HepG2 (cell line): ENCODE results near the gene CACNA1G. TPM values are rescaled to one million over a fixed set of nuclear protein-coding genes. Genes with fewer than 3 reads are reported as not detected.

Experiments used
- ATAC-seq: fragments of 200-7000 bp; cut with Tn5 transposase; 3 replicates; pipeline ENCODE4 v1.9.1; 2020; ENCODE audit warnings: mild to moderate bottlenecking, moderate library complexity
- BruUV-seq: library from RNA; stranded (reverse); fragments of 400-500 nt; replicated peaks from 2 replicates; lab custom pipeline; 2021; lab: Mats Ljungman, UMichigan
- CTCF ChIA-PET: fragments of 300-600 bp; formaldehyde crosslinking; extraction: SDS; loops from one replicate; lab custom pipeline; 2021; ENCODE audit warnings: low total read pairs, inconsistent platforms, low intra/inter-chr PET ratio; lab: Yijun Ruan, JAX
- POLR2A ChIA-PET: fragments of 350-600 bp; sonication (Branson Sonifier 250); formaldehyde crosslinking; loops from one replicate; lab custom pipeline; 2020; ENCODE audit warnings: antibody characterized with exemption, inconsistent platforms; lab: Yijun Ruan, JAX
- DNase-seq: peaks from one replicate; pipeline ENCODE4 v3.0.0-alpha.2; 2015; ENCODE audit warnings: low spot score
- FAIRE-seq: peaks from 3 replicates; lab custom pipeline; 2011; peaks lifted over from hg19 to GRCh38; lab: Jason Lieb, UNC
- H2AFZ ChIP-seq: one replicate; pipeline ENCODE4 v1.6.1; 2011; ENCODE audit warnings: low read length, inconsistent platforms
- H3K27ac ChIP-seq: fragments of 300-600 bp; 3 replicates; pipeline ENCODE4 v1.8.0; 2011; ENCODE audit warnings: mixed run types, mild to moderate bottlenecking, mixed read lengths, low read length, inconsistent platforms; ENCODE audit not compliant: insufficient read depth; ENCODE audit errors: extremely low read length
- H3K27me3 ChIP-seq, 2 experiments: fragments of 200-600 bp in 1 of 2; 2 replicates in 1 of 2; 3 replicates in 1 of 2; pipeline versions ENCODE4 v1.6.0 to v1.8.0; 2011; ENCODE audit warnings: low read length in 2 of 2, mild to moderate bottlenecking in 2 of 2, moderate library complexity in 2 of 2, inconsistent platforms in 1 of 2; ENCODE audit not compliant: insufficient read depth in 2 of 2, control insufficient read depth in 1 of 2
- H3K36me3 ChIP-seq, 2 experiments: fragments of 200-600 bp in 1 of 2; replicated peaks in 1 of 2; 2 replicates in 1 of 2; 3 replicates in 1 of 2; pipeline versions ENCODE4 v1.5.1 to v1.8.0; 2011; ENCODE audit warnings: low read length in 2 of 2, inconsistent platforms in 1 of 2; ENCODE audit not compliant: insufficient read depth in 2 of 2, control insufficient read depth in 1 of 2
- H3K4me1 ChIP-seq: 2 replicates; pipeline ENCODE4 v1.5.1; 2012; ENCODE audit warnings: low read length, inconsistent platforms; ENCODE audit not compliant: insufficient read depth
- H3K4me2 ChIP-seq: 2 replicates; pipeline ENCODE4 v1.6.0; 2011; ENCODE audit warnings: low read depth, low read length, inconsistent platforms
- H3K4me3 ChIP-seq, 3 experiments: fragments of 200-600 bp in 1 of 3; sonication (generic), shearing (Covaris generic) in 1 of 3; replicated peaks in 1 of 3; 2 replicates each; pipeline ENCODE4 v1.5.1; 2011 to 2016; ENCODE audit warnings: low read length in 3 of 3, inconsistent platforms in 2 of 3, low read depth in 2 of 3, mild to moderate bottlenecking in 2 of 3, control low read depth in 1 of 3, mixed read lengths in 1 of 3; ENCODE audit not compliant: insufficient read depth in 1 of 3
- H3K79me2 ChIP-seq: one replicate; pipeline ENCODE4 v1.6.1; 2011; ENCODE audit warnings: low read length, inconsistent platforms; ENCODE audit not compliant: insufficient read depth
- H3K9ac ChIP-seq: 2 replicates; pipeline ENCODE4 v1.6.0; 2011; ENCODE audit warnings: mild to moderate bottlenecking, low read depth, low read length, inconsistent platforms; ENCODE audit not compliant: insufficient read depth
- H3K9me3 ChIP-seq: 2 replicates; pipeline ENCODE4 v1.5.1; 2012; ENCODE audit warnings: mild to moderate bottlenecking, low read length
- H4K20me1 ChIP-seq: 2 replicates; pipeline ENCODE4 v1.6.0; 2011; ENCODE audit warnings: inconsistent platforms, mild to moderate bottlenecking, low read length, moderate library complexity; ENCODE audit not compliant: insufficient read depth
- AGO2 ChIP-seq: fragments of 200-400 bp; formaldehyde crosslinking; optimal IDR thresholded peaks from 2 replicates; pipeline ENCODE3; 2017; ENCODE audit warnings: mild to moderate bottlenecking, low read depth, low read length, moderate library complexity
- ARNTL ChIP-seq: sonication (generic); formaldehyde crosslinking; IDR thresholded peaks from 2 replicates; pipeline ENCODE4 v1.4.0; 2020; ENCODE audit warnings: mild to moderate bottlenecking, missing genetic modification reagents
- CBX1 ChIP-seq: IDR thresholded peaks from one replicate; pipeline ENCODE4 v1.6.1; 2016; ENCODE audit warnings: antibody characterized with exemption, low read depth
- CBX5 ChIP-seq: sonication (generic); formaldehyde crosslinking; IDR thresholded peaks from 2 replicates; pipeline ENCODE4 v1.4.0; 2020; ENCODE audit warnings: missing genetic modification reagents, borderline replicate concordance
- KDM6A ChIP-seq: IDR thresholded peaks from 2 replicates; pipeline ENCODE4 v1.6.1; 2016; ENCODE audit warnings: low read depth
- MAF1 ChIP-seq: sonication (generic); formaldehyde crosslinking; IDR thresholded peaks from 2 replicates; pipeline ENCODE4 v1.5.0; 2020; ENCODE audit warnings: missing genetic modification reagents, borderline replicate concordance
- NCOA5 ChIP-seq: sonication (generic); formaldehyde crosslinking; IDR thresholded peaks from 2 replicates; pipeline ENCODE4 v1.4.0; 2020; ENCODE audit warnings: missing genetic modification reagents
- NKX3-1 ChIP-seq: sonication (generic); formaldehyde crosslinking; IDR thresholded peaks from 2 replicates; pipeline ENCODE4 v1.5.0; 2020; ENCODE audit warnings: missing genetic modification reagents
- RBFOX2 ChIP-seq: fragments of 200-400 bp; formaldehyde crosslinking; IDR thresholded peaks from 2 replicates; pipeline ENCODE4 v1.6.1; 2017; ENCODE audit warnings: low read depth, mild to moderate bottlenecking, low read length
- TERF1 ChIP-seq: sonication (generic); formaldehyde crosslinking; IDR thresholded peaks from 2 replicates; pipeline ENCODE4 v1.8.0; 2022; ENCODE audit warnings: mild to moderate bottlenecking, missing genetic modification reagents, moderate library complexity
- ZFP90 ChIP-seq: sonication (generic); formaldehyde crosslinking; IDR thresholded peaks from 2 replicates; pipeline ENCODE4 v1.8.0; 2022; ENCODE audit warnings: missing genetic modification reagents, mild to moderate bottlenecking, inconsistent platforms, borderline replicate concordance
- ZNF160 ChIP-seq: sonication (generic); formaldehyde crosslinking; IDR thresholded peaks from 2 replicates; pipeline ENCODE4 v1.8.0; 2022; ENCODE audit warnings: mild to moderate bottlenecking, inconsistent platforms, missing genetic modification reagents
- WGBS: methylation state at CpG from one replicate; pipeline ENCODE4 v1.1.6; 2017; ENCODE audit warnings: low lambda C conversion rate; 5-methylcytosine and 5-hydroxymethylcytosine counted together
- in situ Hi-C: cut with HindIII; loops from 2 replicates; pipeline ENCODE4 v1.10.0; 2017; ENCODE audit warnings: low pct_unique_long_range_greater_than_20kb; ENCODE audit not compliant: extremely low pct_ligation_motif_present
- intact Hi-C: fragments of 100-400 bp; cut with micrococcal nuclease; formaldehyde crosslinking; loops from one replicate; pipeline ENCODE4 v1.10.0; 2022; ENCODE audit not compliant: unreplicated experiment
- polyA plus RNA-seq, 8 experiments: library from polyadenylated mRNA; depleted of rRNA in 3 of 8; stranded (reverse) in 7 of 8; unstranded in 1 of 8; fragments of >200 nt; fragmentation: Illumina TruSeq in 4 of 8; extraction: Trizol in 4 of 8; gene quantifications; 2 replicates each; pipeline versions ENCODE4 v1.2.1 to v1.2.3, GENCODE V29; 2011 to 2016; ENCODE audit warnings: low read depth in 4 of 8, missing spikeins in 1 of 8, mixed read lengths in 1 of 8; ENCODE audit not compliant: insufficient read depth in 1 of 8
- total RNA-seq, 5 experiments: library from RNA; depleted of rRNA; stranded (reverse); fragments of >200 nt; fragmentation: Illumina TruSeq; extraction: Trizol; gene quantifications; 2 replicates each; pipeline ENCODE4 v1.2.3, GENCODE V29; 2016; ENCODE audit warnings: low read depth in 1 of 5
- TF ChIP-seq, protein P1 (sequence below): sonication (generic); formaldehyde crosslinking; conservative IDR thresholded peaks from 2 replicates; pipeline ENCODE4 v1.5.0; 2020; ENCODE audit warnings: missing genetic modification reagents
- TF ChIP-seq, protein P2 (sequence below): sonication (generic); formaldehyde crosslinking; IDR thresholded peaks from 2 replicates; pipeline ENCODE4 v1.4.0; 2020; ENCODE audit warnings: missing genetic modification reagents
- TF ChIP-seq, protein P3 (sequence below): sonication (generic); formaldehyde crosslinking; IDR thresholded peaks from 2 replicates; pipeline ENCODE4 v1.4.0; 2020; ENCODE audit warnings: missing genetic modification reagents
- TF ChIP-seq, protein P4 (sequence below): sonication (generic); formaldehyde crosslinking; IDR thresholded peaks from 2 replicates; pipeline ENCODE4 v1.4.0; 2020; ENCODE audit warnings: missing genetic modification reagents

The CACNA1G gene
- total and polyA plus RNA-seq, 2 of the 13 experiments (the other 11 are each of a cell fraction or from before 2014, with no cell fraction given) = 0.02 TPM; not detected in 1

DNA sequence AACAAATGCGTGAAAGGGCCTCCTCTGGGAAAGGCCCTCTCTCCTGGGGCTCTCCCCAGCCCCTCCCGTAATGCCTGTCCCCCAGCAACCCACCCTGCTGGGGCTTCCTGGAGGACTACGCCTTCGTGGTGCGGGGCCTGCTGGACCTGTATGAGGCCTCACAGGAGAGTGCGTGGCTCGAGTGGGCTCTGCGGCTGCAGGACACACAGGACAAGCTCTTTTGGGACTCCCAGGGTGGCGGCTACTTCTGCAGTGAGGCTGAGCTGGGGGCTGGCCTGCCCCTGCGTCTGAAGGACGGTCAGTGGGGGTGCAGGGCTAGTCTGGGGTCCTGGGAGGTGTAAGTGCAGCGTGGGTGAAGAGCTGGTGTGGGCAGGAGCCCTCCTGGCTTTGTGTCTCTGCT is 8.6 kb upstream of the CACNA1G start:
- no TSS peak for BruUV-seq
- TF ChIP-seq, protein P1, sequence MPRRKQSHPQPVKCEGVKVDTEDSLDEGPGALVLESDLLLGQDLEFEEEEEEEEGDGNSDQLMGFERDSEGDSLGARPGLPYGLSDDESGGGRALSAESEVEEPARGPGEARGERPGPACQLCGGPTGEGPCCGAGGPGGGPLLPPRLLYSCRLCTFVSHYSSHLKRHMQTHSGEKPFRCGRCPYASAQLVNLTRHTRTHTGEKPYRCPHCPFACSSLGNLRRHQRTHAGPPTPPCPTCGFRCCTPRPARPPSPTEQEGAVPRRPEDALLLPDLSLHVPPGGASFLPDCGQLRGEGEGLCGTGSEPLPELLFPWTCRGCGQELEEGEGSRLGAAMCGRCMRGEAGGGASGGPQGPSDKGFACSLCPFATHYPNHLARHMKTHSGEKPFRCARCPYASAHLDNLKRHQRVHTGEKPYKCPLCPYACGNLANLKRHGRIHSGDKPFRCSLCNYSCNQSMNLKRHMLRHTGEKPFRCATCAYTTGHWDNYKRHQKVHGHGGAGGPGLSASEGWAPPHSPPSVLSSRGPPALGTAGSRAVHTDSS (CRISPR knock-in tag) = no peak
- TF ChIP-seq NCOA5 = no peak
- TF ChIP-seq, protein P2, sequence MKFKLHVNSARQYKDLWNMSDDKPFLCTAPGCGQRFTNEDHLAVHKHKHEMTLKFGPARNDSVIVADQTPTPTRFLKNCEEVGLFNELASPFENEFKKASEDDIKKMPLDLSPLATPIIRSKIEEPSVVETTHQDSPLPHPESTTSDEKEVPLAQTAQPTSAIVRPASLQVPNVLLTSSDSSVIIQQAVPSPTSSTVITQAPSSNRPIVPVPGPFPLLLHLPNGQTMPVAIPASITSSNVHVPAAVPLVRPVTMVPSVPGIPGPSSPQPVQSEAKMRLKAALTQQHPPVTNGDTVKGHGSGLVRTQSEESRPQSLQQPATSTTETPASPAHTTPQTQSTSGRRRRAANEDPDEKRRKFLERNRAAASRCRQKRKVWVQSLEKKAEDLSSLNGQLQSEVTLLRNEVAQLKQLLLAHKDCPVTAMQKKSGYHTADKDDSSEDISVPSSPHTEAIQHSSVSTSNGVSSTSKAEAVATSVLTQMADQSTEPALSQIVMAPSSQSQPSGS = no peak
- TF ChIP-seq, protein P3, sequence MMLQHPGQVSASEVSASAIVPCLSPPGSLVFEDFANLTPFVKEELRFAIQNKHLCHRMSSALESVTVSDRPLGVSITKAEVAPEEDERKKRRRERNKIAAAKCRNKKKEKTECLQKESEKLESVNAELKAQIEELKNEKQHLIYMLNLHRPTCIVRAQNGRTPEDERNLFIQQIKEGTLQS (CRISPR knock-in tag) = no peak
- no peak for TF ChIP-seq MAF1
- TF ChIP-seq TERF1 = no peak
- TF ChIP-seq ZFP90 = no peak
- TF ChIP-seq, protein P4, sequence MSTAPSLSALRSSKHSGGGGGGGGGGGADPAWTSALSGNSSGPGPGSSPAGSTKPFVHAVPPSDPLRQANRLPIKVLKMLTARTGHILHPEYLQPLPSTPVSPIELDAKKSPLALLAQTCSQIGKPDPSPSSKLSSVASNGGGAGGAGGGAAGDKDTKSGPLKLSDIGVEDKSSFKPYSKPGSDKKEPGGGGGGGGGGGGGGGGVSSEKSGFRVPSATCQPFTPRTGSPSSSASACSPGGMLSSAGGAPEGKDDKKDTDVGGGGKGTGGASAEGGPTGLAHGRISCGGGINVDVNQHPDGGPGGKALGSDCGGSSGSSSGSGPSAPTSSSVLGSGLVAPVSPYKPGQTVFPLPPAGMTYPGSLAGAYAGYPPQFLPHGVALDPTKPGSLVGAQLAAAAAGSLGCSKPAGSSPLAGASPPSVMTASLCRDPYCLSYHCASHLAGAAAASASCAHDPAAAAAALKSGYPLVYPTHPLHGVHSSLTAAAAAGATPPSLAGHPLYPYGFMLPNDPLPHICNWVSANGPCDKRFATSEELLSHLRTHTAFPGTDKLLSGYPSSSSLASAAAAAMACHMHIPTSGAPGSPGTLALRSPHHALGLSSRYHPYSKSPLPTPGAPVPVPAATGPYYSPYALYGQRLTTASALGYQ (CRISPR knock-in tag) = no peak
- TF ChIP-seq ARNTL (CRISPR knock-in tag) = no peak
- no peak for TF ChIP-seq NKX3-1 (CRISPR knock-in tag)
- TF ChIP-seq ZNF160 (CRISPR knock-in tag) = no peak
- no peak for TF ChIP-seq CBX1
- no peak for TF ChIP-seq KDM6A (CRISPR knock-in tag)
- peak; percentile 74 for TF ChIP-seq AGO2
- no peak for TF ChIP-seq CBX5 (CRISPR knock-in tag)
- TF ChIP-seq RBFOX2 = peak; percentile 48; the same call in 1 of the 2 replicates
- in situ Hi-C loops (no loop called here), intact Hi-C loops (no loop called here)
- FAIRE-seq (no peak), DNase-seq (no peak), ATAC-seq (no peak)
- POLR2A ChIA-PET = interaction anchor here (1.4 to 3.1 kb wide), 5 partner anchors 9 to 167 kb away, joined by 3 to 20 read pairs (median 8); partner anchors contain the start of gene LUC7L3
- Histone ChIP-seq H3K9ac (no peak overlapping the region), H3K27me3 (no peaks in the 10 kb centered on the region), H3K9me3 (no peaks in the 10 kb centered on the region), H3K4me1 (peaks cover 41% of the 10 kb centered on the region), H3K27ac (no peak overlapping the region), H3K4me3 (no peak overlapping the region), H3K79me2 (peaks cover 3% of the 10 kb centered on the region), H3K36me3 (peaks cover 0 to 5% of the 10 kb centered on the region in 2 experiments; a peak in 3 of 5 replicates), H4K20me1 (no peaks in the 10 kb centered on the region), H2AFZ (no peak overlapping the region), H3K4me2 (no peak overlapping the region)
- CTCF ChIA-PET = interaction anchor here (0.9 to 1.8 kb wide), 2 partner anchors 69 to 74 kb away, joined by 4 to 10 read pairs; no protein-coding TSS in a partner anchor
- 97% methylated on average over 11 of the region's 12 CpGs for WGBS
